ENCODE data around the gene DELE1.

DELE1 gene

GRCh38 chr5:141923448-141924313 is at the start of gene DELE1:
Gene DELE1, plus strand, starts transcription at chr5:141923871. Its CDS starts 71 bp downstream, at chr5:141923942.
- DNase-seq (ENCODE audit: low spot score): peak; percentile 94

GRCh38 chr5:141873933-141874261 is 49.8 kb upstream of the DELE1 start:
- DNase-seq (ENCODE audit: low spot score): no peak

GRCh38 chr5:141874262-141874964 is 49.3 kb upstream of the DELE1 start:
- peak; percentile 47 for DNase-seq (ENCODE audit: low spot score)

- no peak for DNase-seq (ENCODE audit: low spot score)
Measured at GRCh38 chr5:141875022-141875740, 48.5 kb upstream of the DELE1 start.

- peak; percentile 80 for DNase-seq (ENCODE audit: low spot score)
Measured at GRCh38 chr5:141875795-141876627, 47.7 kb upstream of the DELE1 start.

GRCh38 chr5:141876628-141877355 is 46.9 kb upstream of the DELE1 start:
- DNase-seq (ENCODE audit: low spot score): peak; percentile 66

GRCh38 chr5:141877356-141878185 is 46.1 kb upstream of the DELE1 start:
- DNase-seq (ENCODE audit: low spot score): peak; percentile 78

- no peak for DNase-seq (ENCODE audit: low spot score)
Measured at GRCh38 chr5:141878186-141878710, 45.4 kb upstream of the DELE1 start, which contains the start of gene PCDH1. Gene PCDH1, minus strand, starts transcription at chr5:141878410. Its CDS starts 148 bp downstream, at chr5:141878262.

GRCh38 chr5:141878711-141879425 is 44.8 kb upstream of the DELE1 start:
- DNase-seq (ENCODE audit: low spot score): peak; percentile 92

- DNase-seq (ENCODE audit: low spot score): no peak
Measured at GRCh38 chr5:141879426-141879759, 44.3 kb upstream of the DELE1 start.

GRCh38 chr5:141879941-141880738 is 43.5 kb upstream of the DELE1 start:
- peak; percentile 47 for DNase-seq (ENCODE audit: low spot score)

- DNase-seq (ENCODE audit: low spot score): no peak
Measured at GRCh38 chr5:141880961-141881801, 42.5 kb upstream of the DELE1 start.

- DNase-seq (ENCODE audit: low spot score): no peak
Measured at GRCh38 chr5:141881886-141882285, 41.8 kb upstream of the DELE1 start.

GRCh38 chr5:141882594-141883183 is 41.0 kb upstream of the DELE1 start:
- no peak for DNase-seq (ENCODE audit: low spot score)

GRCh38 chr5:141883184-141883891 is 40.3 kb upstream of the DELE1 start:
- peak; percentile 89 for DNase-seq (ENCODE audit: low spot score)

GRCh38 chr5:141883892-141884318 is 39.8 kb upstream of the DELE1 start:
- DNase-seq (ENCODE audit: low spot score): no peak

Data from ecto neural progenitor cell (in vitro differentiated cells).